ENCODE measurements around the gene IL17RD.

Gene IL17RD

DNA sequence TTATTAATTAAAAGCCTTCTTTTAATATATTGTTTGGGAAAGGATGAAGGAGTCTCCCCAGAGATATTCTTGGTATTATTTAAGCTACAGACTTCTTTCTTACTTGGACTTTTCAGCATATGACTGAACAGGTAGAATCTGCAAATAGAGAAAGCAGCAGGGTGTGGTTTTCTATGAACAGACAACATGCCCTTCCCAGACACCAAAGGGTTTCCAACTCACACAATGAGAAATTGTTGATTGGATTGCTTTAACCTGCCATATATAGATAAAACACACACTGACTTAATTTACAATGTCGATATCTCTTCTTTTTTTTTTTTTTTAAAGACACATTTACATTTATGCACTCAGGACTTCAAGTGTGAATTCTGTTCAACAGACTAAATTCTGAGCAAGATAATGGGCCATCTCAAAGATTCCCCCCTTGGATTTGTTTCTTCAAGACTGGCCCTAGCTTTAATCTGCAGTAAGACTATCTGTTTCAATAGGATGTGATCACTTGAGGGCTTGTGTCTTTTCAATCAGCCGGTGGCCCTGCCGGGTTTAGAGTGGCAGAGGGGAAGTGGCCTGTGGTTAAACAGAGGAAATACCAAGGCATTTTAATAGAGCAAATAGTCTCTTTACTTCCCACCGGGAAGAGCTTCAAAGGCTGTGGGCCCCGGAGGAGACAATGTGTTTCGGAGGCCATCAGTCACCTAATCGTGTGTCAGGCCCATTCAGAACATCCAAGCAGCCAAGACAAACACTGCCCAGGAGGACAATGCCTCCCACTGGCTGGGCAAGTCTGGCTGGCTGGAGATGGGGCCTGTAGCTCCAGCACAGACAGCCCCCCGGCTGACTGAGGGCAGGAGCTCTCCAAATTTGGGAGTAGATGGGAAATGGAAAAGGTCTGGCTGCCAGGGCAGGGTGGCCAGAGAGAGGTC, 6.1 kb downstream of the IL17RD start:
- peak in 2 of 3 experiments; percentile 13 to 63 for DNase-seq

DNA sequence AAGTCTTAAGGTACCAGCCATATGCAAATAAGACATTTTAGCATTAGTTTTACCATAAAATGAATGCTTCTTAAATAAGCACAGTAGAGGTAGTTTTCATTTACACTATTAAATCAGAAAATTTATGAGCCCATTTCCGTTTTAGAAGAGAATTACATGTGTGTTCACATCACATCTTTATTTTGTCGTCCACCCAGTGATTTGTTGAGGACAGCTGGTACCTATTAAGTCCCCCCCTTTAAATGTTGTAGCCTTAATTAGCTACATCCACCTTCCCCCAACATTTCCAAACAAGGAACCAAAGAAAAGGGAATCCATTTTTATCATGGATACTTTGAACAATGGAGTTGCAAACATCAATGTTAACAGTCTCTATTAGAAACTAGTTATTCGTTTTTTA, 6.8 kb downstream of the IL17RD start:
- DNase-seq, result peak in 2 of 3 experiments; percentile 17 to 74

DNA sequence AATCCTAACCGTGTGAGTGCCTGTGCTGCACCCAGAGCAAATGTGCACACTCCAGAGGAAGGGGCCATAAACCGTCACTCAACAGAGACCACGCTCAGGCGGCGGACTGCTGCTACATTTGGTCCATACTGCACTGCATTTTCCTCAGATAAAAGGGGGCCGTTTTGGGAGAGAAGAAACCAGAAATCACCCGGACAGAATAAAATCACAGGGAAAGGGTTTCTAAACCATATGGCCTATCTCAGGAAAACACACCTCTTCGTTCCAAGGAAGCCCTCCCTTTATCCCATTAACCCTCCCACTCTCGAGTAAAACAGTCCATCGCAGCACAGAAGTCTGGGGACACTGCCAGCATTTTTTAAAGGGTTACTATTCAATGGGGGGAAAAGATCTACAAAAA, 7.6 kb downstream of the IL17RD start:
- DNase-seq, result no peak

DNA sequence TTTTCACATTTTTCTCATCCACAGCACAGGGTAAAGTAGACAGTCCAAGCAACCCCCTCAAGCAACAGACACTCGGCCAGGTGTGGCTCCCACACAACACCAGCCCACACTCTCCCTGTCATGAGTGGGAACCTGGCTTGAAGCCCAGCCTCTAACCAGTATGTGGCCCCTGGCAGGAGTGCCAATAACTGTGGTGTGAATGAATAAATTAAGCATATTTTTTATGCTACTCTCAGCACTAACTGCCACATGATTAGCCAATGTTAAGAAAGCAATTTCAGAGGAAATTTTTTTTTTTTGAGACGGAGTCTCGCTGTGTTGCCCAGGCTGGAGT, 9.9 kb downstream of the IL17RD start:
- DNase-seq, result no peak

DNA sequence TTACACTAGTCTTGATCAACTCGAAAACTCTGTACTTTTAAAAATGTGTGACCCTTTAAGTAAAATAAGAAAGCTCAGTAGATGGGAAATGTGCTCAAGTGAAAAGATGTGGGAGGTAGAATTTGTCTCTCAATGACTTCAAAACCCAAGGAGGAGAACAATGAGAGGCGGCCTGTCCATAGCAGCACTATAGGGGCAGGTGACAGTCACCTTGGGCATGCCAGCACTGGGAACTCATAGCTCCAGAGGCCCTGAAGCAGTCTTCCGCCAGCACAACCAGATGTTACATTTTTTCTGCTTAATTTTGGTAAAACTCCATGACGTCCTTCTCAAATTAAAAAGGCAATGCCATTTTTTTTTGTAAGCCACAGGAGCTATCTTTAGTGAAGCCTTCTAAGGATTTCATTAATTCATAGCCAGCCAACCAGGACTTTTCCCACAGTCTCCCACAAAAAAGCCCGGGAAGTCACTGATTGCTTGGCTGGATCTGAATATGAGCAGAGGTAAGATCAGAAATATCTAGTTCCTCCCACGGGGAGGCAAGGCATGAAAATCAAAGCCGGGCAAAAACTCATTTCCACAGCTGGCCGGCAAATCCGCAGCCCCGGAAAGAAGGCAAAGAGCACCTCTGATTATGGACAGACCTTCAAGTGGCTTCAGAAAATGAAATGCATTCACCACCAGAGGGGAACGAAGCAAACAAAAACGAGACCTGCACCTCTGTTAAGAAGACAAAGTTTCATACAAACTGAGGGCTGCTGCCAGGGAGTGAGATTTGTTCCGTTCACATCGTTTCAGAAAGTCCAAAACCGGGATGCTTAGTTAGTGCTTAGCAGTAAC, 10.5 kb downstream of the IL17RD start:
- no peak for DNase-seq

DNA sequence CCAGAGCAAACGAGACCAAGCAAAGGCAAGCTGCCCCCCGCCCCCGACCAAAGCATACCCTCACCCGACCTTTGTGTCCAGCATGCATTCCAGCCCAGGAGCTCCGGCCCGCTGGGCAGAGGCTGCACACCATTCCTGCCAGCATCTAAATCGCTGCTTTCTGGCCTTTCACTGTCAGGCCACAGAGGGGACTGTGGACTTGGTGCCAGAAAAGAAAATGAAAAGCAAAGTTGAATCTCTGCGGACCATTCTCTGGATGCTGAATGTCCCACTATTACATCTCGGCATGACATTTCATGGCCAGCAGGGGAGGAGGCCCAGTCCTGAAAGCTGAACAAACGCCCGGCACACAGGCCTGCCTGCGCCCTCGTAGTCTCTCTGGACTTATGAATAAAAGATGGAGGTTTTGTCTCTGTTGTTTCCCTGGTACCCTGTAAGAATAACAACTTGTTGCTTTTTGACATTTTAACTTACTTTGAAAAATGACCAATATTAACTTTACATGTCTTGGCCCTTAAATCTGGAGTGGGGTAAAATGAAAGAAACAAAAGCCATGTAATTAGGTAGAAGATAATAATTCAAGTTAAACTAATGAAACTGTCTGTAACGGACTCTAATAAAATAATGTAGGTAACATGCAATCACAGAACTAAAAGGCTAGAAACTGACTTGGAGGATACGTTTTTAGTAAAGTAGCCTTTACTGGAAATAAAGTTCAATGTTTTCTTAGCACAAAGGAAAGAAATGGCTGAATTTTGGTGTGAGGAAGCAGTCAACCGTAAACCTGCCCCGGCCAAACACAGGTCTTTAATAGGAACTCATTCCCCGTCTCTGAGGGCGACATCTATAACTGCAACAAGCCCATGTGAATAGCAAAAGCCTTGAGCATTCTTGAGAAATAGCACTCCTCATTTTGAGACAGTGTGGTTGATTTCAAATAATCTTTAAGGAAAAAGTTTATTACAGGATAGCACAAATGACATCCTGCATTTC, 12.7 kb downstream of the IL17RD start:
- DNase-seq, result no peak

DNA sequence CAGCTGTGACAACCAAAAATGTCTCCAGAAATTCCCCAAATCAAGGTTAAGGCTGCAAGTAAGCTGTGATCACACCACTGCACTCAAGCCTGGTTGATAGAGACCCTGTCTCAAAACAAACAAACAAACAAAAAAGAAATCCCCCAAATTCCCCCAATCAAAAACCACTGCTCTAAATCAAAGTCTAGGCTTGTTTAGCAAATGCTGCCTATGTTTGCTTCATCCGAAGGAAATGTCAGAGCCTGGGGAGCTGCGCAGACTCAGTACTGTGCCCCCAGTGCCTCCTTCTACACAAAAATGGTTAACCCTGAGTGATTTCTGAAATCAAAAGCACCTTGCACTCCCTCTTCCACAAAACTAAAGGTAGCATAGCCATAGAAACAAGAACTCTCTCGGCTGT, 13.4 kb downstream of the IL17RD start:
- DNase-seq, result no peak

DNA sequence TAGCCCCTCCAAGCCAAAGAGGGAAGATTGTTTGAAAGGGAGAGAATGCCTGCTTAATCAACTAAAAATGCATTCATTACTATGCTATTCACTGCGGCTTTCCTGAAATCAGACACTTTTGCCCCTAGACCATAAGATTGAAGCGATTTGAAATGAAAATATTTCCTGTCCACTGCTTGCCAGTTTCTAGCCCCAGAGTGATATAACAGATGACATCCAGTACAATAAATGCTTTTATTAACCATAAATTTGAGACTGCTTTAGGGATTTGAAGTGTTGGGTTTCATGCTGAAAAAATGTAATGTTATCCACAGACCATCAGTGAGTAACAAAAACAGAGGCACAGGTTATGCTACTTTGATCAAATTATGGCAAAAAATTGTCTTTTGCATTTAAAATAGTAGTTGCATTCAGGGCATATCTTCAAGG, 14.1 kb downstream of the IL17RD start:
- DNase-seq, result no peak

DNA sequence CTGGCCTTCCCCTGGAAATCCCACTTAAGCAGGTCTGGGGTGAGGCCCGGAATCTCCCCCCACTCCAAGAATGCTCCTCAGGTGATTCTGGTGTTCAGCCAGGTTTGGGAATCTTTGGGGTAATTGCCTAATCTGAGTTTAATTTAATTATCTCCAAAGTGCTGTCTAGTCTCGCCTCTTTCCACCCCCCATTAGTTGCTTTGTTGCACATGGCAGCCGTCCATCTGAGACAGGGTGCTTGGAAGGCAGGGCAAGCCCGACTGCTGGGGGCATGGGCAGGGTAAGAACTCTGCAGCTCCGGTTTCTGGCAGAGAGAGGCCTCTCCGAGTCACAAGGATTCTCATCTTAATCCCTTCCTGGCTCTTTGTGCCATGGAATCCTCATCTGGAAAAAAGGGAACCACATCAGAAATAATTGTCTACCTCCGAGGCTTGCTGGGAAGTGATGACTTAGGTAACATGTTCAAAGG, 15.0 kb downstream of the IL17RD start:
- DNase-seq, result no peak

DNA sequence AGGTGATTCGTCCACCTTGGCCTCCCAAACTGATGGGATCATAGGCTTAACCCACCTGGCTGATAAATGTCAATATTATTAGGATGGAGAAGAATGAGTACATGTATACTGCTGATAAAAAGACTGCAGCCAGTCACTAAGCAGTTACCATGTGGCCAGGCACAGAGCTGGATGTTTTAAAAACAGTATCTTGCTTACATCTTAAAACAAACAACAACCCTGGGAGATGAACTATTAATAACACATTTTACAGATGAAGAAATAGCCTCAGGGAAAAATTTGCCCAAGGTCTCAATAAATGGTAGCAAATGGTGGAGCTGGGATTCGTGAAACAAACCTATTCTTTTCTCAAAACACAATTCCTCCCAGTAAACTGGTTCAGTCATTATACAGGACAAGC, 18.1 kb downstream of the IL17RD start:
- peak in 1 of 3 experiments; percentile 7 for DNase-seq

DNA sequence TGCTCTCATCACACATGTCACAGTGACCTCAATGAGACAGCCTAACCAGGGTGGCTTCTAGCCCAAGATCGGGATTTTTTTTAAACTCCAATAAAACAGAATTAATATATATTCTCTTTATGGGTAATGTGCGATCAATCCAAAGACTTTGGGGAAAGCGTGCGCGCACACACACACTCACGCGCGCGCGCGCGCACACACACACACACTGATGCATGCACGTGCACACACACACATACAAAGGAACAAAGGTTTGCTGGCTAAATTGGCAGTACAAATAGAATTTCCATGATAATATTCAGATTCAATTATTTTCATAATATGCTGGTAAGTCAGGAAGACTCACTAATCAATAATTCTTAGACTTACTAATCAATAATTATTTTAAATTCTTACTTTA, 19.3 kb downstream of the IL17RD start:
- no peak for DNase-seq

DNA sequence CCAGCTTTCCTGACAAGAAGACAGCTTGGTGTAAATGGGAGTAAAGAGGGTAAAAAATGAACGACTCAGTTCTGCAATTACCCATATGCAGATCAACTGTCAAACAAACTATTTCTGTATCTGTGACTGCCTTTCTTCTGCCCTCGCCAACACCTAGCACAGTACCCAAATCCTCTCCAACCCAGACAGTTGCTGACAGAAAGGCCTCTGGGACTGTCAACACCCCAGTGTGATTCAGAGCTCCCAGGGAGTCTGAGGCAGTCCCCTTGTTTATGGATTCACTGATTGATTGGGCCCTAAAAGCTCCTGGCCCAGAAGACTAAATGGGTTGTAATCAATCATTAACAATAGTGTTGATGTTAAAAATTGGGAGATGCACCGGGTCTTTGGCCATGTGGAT, 20.2 kb downstream of the IL17RD start:
- no peak for DNase-seq

DNA sequence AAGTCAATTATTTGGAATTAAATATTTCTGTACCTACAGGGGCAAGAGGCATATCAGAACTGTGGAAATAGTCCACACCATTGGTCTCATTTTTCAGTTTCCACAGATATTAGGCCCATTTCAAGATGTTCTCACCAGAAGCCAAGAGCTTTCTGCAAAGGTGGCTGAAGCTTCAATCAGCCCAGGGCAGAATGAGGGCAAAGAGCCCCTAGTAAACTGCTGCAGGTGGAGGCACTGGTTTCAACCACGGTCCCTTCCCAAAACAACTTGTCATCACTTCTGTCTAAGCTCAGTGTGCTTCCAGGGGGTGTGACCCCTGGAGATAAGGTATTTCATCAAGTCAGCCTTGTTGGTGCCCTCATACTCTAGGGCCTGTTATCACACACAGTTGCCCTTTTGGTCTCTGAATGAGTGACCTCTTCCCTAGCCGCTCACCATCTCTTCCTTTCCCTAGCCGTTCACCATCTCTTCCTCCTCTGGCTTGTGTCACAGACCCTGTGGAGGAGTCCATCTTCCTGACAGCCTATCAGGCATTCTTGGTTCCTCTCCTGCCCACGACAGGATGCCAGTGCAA, 21.2 kb downstream of the IL17RD start:
- DNase-seq, result no peak

DNA sequence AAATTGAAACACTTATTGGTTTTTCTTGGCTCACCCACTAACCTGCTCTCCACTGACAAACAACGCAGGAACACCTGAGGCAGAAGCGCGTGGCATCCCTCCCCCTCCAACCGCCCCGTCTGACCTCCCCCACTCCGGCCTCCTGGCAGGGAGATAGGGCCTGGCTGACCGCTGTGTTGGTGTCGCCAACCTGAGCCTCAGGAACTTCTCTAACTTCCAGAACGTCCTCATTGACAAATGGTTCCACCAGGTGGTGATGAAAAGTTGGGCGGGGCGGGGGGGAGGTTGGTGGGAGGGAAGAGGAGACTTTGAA, 22.8 kb downstream of the IL17RD start:
- DNase-seq, result no peak

DNA sequence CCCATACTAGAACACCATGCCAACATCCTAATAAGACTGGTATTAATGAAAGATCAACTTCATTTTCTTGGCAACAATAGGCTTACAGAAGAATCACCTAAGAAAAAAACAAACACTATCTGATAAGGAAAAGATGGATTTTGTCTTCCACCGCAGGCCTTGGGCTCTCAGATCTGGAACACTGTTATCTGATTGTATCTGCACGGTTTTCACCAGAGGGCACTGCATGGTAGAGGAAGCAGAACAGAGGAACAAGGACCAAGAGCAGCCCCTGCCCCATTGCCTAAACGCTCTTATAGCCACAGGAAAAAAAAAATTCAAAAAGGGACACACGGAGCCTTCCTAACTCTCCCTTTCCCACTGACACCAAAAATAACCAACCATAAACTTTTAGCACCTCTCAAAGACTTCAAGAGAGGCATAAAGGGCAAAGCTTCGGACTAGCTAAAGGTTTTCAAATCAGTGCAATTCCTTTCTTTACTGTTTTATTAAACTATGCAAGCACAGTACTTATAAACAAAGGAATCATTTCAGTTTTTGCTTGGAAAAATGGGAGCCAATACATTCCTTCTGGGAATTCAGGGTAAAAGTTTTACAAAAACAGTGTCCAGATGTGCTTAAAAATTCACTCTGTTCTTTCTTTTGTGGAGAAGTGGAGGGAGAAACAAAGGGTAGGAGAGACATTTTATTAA, 23.3 kb downstream of the IL17RD start:
- no peak for DNase-seq

DNA sequence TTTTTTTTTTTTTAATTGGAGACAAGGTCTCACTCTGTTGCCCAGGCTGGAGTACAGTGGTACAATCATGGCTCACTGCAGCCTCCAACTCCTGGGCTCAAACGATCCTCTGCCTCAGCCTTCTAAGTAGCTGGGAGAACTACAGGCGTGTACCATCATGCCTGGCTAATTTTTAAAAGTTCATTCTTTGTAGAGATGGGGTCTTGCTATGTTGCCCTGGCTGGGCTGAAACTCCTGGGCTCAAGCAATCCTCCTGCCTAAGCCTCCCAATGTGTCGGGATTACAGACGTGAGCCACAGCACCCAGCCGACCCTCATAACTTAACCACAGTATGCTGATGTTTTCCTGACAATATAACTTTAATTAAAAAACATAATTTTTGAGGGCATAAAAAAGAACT, 24.3 kb downstream of the IL17RD start:
- no peak for DNase-seq

DNA sequence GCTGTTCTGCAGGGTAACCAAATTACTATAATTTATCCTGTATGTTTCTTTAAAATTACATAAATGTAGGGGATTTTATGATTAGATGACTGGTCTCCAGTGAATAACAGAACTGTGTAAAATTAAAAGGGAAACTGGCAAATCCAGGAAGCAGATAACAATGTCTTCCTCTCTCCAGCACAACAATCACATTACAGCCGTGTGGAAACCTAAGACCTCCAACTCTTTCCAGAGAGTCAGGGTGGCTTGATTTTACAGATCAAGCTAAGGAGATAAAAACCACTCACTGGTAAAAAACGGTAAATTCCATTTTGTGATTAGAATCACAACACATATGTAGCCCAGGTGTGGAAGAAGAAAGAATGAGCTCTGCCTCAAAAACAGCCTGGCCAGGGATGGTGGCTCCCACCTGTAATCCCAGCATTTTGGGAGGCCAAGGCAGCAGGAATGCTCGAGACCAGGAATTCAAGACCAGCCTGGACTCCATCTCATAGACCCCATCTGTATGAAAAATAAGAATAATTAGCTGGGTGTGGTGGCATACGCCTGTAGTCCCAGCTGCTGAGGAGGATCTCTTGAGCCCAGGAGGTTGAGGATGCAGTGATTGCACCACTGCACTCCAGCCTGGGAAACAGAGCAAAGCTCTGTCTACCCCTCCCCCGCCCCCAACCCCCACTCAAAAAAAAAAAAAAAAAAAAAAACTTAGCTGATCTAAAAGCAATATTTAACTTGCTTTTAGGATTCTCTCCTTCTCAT, 29.0 kb downstream of the IL17RD start:
- no peak for DNase-seq

DNA sequence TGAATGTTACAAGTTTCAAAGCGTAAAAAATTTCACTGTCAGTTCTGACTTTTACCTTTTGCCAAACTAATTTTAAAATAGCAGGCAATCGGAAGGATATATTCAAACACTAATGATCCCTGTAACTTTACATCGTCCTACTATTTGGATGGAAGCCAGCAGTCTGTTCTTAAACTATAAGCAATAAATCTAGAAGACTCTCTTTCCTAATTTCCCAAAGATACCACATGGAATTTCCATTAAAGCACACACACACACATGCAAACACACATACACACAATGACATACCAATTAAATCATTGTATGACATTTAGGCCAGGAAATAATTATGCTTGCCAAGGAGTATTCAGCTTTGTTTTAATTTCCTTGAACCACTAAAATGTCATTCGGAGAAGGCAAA, 32.0 kb downstream of the IL17RD start:
- peak in 1 of 3 experiments; percentile 42 for DNase-seq

DNA sequence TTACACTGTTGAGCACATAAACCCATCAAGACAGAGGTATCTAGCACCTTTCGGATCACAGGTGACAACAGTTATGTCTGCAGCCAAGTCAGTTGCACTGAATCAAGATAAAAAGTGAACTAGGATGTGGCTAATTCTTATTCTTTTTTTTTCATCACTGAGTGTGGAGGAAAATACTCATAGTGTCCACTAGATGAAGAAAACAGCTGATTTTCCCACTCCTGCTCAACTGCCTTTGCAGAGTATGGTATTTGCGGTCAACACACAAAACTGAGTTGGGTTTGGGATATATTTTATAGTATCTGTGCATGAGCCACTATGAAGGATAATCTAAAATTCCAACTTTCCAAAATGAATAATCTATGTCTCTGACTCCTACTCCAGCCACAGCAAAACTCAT, 32.5 kb downstream of the IL17RD start:
- no peak for DNase-seq

DNA sequence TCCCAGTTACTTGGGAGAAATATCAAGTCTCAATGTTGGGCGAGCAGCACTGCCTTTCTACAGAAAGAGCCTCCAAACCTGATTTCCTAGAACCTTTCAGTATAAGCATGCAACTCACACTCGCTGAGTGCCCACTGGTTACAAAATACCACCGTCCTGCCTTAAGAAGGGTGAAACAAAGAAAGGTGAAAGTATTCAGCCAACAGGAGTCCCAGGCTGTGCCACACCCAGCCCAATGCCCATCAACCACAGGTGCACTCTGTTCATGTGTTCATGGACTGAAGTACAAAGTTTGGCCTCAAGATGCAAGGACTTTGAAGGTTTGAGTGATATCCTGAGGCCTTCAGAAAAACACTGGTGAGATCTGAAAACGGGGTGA, 34.0 kb downstream of the IL17RD start:
- no peak for DNase-seq

DNA sequence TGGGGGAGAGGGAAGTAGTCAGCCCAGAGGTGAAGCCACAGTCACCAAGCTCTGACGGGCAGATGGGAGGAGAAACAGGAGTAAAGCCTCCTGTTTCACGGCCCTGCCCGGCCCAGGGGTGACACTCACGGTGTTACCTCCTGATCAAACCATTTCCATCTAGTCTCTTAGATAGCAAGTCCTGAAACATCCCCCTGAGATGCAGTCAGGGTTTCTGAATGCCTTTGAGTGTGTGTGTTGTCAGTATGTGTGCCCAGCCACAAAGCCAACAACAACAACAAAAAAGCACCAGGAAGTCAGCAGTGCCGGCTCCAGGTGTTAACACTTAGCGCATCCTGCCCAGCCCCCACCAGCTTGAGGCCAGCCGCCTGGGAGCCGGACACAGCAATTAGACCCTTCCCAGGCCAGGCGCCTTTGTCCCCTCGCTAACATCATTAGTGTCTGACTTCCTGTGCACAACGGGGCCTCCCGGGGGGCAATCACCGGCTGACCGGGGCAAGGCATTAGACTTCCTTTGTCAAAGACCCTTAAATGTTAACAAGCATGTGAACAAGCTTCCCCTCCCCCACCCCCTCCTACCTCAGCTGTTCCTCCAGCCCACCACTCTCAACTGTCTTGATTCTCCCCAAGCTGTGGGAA, 34.5 kb downstream of the IL17RD start:
- peak in 2 of 3 experiments; percentile 80 to 93 for DNase-seq
